Neural progenitor cell (in vitro differentiated cells): Measurements from ENCODE around the gene SH2D3A.

Experiments used
- EZH2 ChIP-seq: fragments of 200-600 bp; sonication (generic); IDR thresholded peaks from 2 replicates; pipeline ENCODE4 v1.6.1; 2017; ENCODE audit warnings: antibody characterized with exemption, mild to moderate bottlenecking, moderate library complexity
- EZH2phosphoT487 ChIP-seq: fragments of 200-600 bp; sonication (generic); IDR thresholded peaks from 2 replicates; pipeline ENCODE4 v1.6.1; 2017; ENCODE audit warnings: antibody characterized with exemption
- TF ChIP-seq, protein P1 (sequence below): fragments of 200-600 bp; sonication (generic); IDR thresholded peaks from 2 replicates; pipeline ENCODE4 v1.5.1; 2017; ENCODE audit warnings: antibody characterized with exemption, mild to moderate bottlenecking

DNA sequence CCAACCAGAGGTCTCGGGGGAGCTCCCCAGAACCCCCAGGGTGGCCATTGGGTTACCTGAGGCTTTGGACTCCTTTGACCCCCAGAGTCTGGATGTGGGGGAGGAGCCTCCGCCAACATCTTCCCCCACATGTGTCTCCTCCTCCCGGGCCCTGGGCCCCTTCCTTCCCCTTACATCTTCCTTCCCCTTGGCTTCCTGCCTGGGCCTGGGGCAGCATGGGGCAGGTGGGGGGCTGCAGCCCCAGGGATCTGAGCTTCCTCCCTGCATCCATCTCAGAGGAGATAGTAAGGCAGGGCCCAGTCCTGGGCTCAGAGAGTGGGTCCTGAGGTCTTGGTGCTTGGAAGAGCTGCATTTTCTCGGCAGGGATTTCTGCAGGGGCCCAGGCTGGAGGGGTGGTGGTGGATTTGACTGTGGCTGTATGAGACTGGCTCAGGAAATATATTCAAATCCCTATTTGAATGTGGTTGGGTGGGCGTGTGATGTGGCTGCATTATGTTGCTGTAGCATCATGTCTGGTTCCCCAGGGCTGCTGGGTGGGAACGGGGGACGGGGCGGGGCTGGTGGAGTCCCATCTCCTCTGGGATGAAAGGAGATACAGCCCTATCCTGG lies 6.2 kb upstream of the SH2D3A start:
- TF ChIP-seq, protein P1, sequence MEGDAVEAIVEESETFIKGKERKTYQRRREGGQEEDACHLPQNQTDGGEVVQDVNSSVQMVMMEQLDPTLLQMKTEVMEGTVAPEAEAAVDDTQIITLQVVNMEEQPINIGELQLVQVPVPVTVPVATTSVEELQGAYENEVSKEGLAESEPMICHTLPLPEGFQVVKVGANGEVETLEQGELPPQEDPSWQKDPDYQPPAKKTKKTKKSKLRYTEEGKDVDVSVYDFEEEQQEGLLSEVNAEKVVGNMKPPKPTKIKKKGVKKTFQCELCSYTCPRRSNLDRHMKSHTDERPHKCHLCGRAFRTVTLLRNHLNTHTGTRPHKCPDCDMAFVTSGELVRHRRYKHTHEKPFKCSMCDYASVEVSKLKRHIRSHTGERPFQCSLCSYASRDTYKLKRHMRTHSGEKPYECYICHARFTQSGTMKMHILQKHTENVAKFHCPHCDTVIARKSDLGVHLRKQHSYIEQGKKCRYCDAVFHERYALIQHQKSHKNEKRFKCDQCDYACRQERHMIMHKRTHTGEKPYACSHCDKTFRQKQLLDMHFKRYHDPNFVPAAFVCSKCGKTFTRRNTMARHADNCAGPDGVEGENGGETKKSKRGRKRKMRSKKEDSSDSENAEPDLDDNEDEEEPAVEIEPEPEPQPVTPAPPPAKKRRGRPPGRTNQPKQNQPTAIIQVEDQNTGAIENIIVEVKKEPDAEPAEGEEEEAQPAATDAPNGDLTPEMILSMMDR: no peak
- TF ChIP-seq EZH2phosphoT487: no peak
- TF ChIP-seq EZH2: no peak
